Cardiac fibroblast (primary cell): ENCODE data around the gene RASA3.

Source experiments
- DNase-seq, 2 donors: peaks; one replicate each; pipeline versions ENCODE4 v3.0.0 to v3.0.0-alpha.2; 2010; ENCODE audit warnings: low read depth in 2 of 2
- H3K4me3 ChIP-seq, 2 donors: replicated peaks in 1 of 2; 1 replicate in 1 of 2; 2 replicates in 1 of 2; pipeline ENCODE4 v1.5.1; 2011; ENCODE audit warnings: low read depth in 2 of 2, low read length in 2 of 2, mild to moderate bottlenecking in 2 of 2, moderate library complexity in 1 of 2
- CTCF ChIP-seq: IDR thresholded peaks from one replicate; pipeline ENCODE4 v1.5.1; 2011; ENCODE audit warnings: low read depth, mild to moderate bottlenecking, low read length, inconsistent platforms

The RASA3 gene

DNA sequence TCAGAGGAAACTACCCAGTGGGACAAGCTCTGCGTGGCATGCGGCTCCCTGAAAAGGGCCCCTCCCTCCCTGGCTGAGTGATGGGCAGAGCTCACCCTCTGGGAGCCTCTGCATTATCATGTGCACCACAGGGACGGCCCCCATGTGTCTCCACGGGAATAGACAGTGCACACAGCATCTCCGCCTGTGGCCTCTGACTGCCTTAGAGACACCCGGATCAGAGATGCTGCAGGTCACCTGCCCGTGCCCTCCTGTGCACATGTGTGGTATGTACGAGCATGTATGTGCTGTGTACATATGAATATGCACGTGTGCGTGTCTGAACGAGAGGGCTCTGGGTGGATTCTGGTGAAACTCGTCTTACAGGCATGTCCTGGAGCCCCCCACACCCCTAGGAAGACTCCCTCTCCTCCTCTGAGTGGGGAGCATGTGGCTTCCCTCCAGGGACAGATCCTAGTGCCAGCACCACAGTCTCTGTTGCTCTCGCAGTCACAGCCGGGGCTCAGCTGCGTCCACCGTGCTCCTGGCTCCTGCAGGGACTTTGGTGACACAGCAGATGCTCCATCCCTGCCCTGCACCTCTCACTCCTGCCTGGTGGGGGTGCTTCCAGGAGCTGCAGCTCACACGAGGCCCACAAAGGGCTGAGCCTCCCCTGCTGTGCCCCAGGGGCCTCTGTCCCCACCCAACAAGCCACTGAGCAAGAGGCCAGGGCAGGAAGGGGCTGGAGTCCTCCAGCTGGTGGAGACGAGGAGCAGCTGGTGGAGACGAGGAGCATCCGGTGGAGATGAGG, 178.2 kb downstream of the RASA3 start:
- TF ChIP-seq CTCF: no peak
- DNase-seq: no peak
- H3K4me3 ChIP-seq: no peak overlapping the region

- H3K4me3 ChIP-seq: no peak overlapping the region
- TF ChIP-seq CTCF: no peak
- no peak for DNase-seq
These were observed 178.9 kb downstream of the RASA3 start for GRCh38 chr13:113953561-113953960.

- H3K4me3 ChIP-seq: no peak overlapping the region
- no peak for DNase-seq
- no peak for TF ChIP-seq CTCF
These were observed 179.4 kb downstream of the RASA3 start for GRCh38 chr13:113952983-113953520.

- DNase-seq: no peak
- TF ChIP-seq CTCF: no peak
- no peak overlapping the region for H3K4me3 ChIP-seq
These were observed 180.1 kb downstream of the RASA3 start for GRCh38 chr13:113952151-113952982.

DNA sequence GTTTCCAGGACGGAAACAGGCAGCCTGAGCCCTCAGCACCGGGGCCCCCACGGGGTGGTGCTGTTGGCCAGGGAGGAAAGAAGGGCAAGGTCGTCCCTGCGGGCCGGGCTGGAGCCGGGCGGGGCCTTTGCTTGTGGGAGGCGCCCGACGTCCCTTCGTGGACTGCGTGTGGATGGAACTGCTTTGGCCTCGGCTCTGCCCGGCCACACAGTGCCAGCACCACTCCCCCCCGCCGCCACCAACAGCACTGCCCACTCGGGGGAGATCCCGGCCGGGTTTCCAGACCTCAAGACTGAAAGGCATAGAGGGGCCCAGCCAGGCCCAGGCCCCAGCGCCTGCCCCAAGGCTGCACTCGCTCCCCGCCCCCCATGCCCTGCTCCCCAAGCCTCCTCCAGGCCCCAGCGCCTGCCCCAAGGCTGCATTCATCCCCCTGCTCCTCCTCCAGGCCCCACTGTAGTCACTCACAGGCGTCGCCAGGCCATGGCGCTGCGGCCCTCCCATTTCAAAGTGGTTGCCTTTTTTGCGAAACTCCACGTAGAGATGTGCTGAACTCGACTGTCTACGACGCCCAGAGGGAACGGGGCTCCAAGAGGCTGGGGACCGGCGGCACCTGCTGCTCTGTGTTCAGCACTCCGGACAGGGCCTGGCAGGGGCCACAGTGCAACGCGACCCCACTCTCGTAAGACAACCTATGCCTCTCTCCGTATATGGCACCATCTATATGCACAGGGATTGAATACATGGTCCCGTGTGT, 181.0 kb downstream of the RASA3 start:
- no peak overlapping the region for H3K4me3 ChIP-seq
- peak; percentile 79 to 86 for DNase-seq
- TF ChIP-seq CTCF: peak; percentile 88

- DNase-seq: no peak
- TF ChIP-seq CTCF: no peak
- H3K4me3 ChIP-seq: no peak overlapping the region
These were observed 181.8 kb downstream of the RASA3 start for GRCh38 chr13:113950451-113951245.
